Measurements from ENCODE around the gene PARVB.

PARVB gene

GRCh38 chr22:44024288-44024921, at the start of gene PARVB:
Gene PARVB, plus strand, starts transcription at chr22:44024302. Its CDS starts 38 bp downstream, at chr22:44024340.
- no peak for DNase-seq (ENCODE audit: extremely low read depth, low read depth)
- no peak for TF ChIP-seq CTCF (IDR thresholded peaks at IDR 0.05; ENCODE audit: low read depth, low read length)

GRCh38 chr22:43975041-43975440, 49.1 kb upstream of the PARVB start:
- no peak for DNase-seq (ENCODE audit: extremely low read depth, low read depth)
- no peak for TF ChIP-seq CTCF (IDR thresholded peaks at IDR 0.05; ENCODE audit: low read depth, low read length)

- no peak for DNase-seq (ENCODE audit: extremely low read depth, low read depth)
- no peak for TF ChIP-seq CTCF (IDR thresholded peaks at IDR 0.05; ENCODE audit: low read depth, low read length)
These were observed 47.0 kb upstream of the PARVB start for GRCh38 chr22:43976861-43977795.

GRCh38 chr22:43978558-43978957, 45.5 kb upstream of the PARVB start:
- TF ChIP-seq CTCF (IDR thresholded peaks at IDR 0.05; ENCODE audit: low read depth, low read length), result no peak
- DNase-seq (ENCODE audit: extremely low read depth, low read depth), result no peak

- TF ChIP-seq CTCF (IDR thresholded peaks at IDR 0.05; ENCODE audit: low read depth, low read length), result no peak
These were observed 43.5 kb upstream of the PARVB start for GRCh38 chr22:43980579-43980978.

GRCh38 chr22:43980996-43981395, 43.1 kb upstream of the PARVB start:
- TF ChIP-seq CTCF (IDR thresholded peaks at IDR 0.05; ENCODE audit: low read depth, low read length), result no peak

More at GRCh38 chr22:43980579-43980978, 43.5 kb upstream of the PARVB start:
- no peak for DNase-seq (ENCODE audit: extremely low read depth, low read depth)

GRCh38 chr22:43983808-43984207, 40.3 kb upstream of the PARVB start:
- no peak for TF ChIP-seq CTCF (IDR thresholded peaks at IDR 0.05; ENCODE audit: low read depth, low read length)

More at GRCh38 chr22:43980996-43981395, 43.1 kb upstream of the PARVB start:
- no peak for DNase-seq (ENCODE audit: extremely low read depth, low read depth)

More at GRCh38 chr22:43983808-43984207, 40.3 kb upstream of the PARVB start:
- DNase-seq (ENCODE audit: extremely low read depth, low read depth), result no peak
